ENCODE data around the gene ZSWIM6. TPM values are rescaled to one million over a fixed set of nuclear protein-coding genes. Genes with fewer than 3 reads are reported as not detected.

The ZSWIM6 gene
- total RNA-seq, 1 experiment from 2014 or later, result 13.2 TPM

GRCh38 chr5:61486476-61486875, 154.4 kb downstream of the ZSWIM6 start:
- intact Hi-C loops (cut with micrococcal nuclease; ENCODE audit: unreplicated experiment), result no loop called here
- Mint-ChIP-seq H3K27ac (ENCODE audit: unreplicated experiment) (no peak overlapping the region), H3K4me3 (ENCODE audit: low read depth, unreplicated experiment) (no peak overlapping the region), H3K36me3 (ENCODE audit: insufficient read depth, unreplicated experiment) (no peaks in the 10 kb centered on the region), H3K27me3 (ENCODE audit: unreplicated experiment) (no peaks in the 10 kb centered on the region), H3K9me3 (ENCODE audit: low read depth, unreplicated experiment) (peaks cover 5% of the 10 kb centered on the region), H3K4me1 (ENCODE audit: low read depth, unreplicated experiment) (no peaks in the 10 kb centered on the region)
- BruUV-seq (replicated peaks), result no TSS peak
- CTCF ChIA-PET, result no interaction called here
- no peak for DNase-seq
- TF ChIP-seq CTCF (IDR thresholded peaks at IDR 0.05; ENCODE audit: unreplicated experiment), result no peak

GRCh38 chr5:61489574-61489973, 157.5 kb downstream of the ZSWIM6 start:
- Mint-ChIP-seq H3K27me3 (ENCODE audit: unreplicated experiment) (no peaks in the 10 kb centered on the region), H3K27ac (ENCODE audit: unreplicated experiment) (no peak overlapping the region), H3K36me3 (ENCODE audit: insufficient read depth, unreplicated experiment) (no peaks in the 10 kb centered on the region), H3K4me1 (ENCODE audit: low read depth, unreplicated experiment) (no peaks in the 10 kb centered on the region), H3K4me3 (ENCODE audit: low read depth, unreplicated experiment) (no peak overlapping the region), H3K9me3 (ENCODE audit: low read depth, unreplicated experiment) (peaks cover 5% of the 10 kb centered on the region)
- DNase-seq, result no peak
- CTCF ChIA-PET, result no interaction called here
- TF ChIP-seq CTCF (IDR thresholded peaks at IDR 0.05; ENCODE audit: unreplicated experiment), result no peak
- intact Hi-C loops (cut with micrococcal nuclease; ENCODE audit: unreplicated experiment), result no loop called here
- BruUV-seq (replicated peaks), result no TSS peak

GRCh38 chr5:61491861-61492260, 159.8 kb downstream of the ZSWIM6 start:
- H3K9me3 Mint-ChIP-seq (ENCODE audit: low read depth, unreplicated experiment), result peaks cover 5% of the 10 kb centered on the region
- no peak overlapping the region for H3K27ac Mint-ChIP-seq (ENCODE audit: unreplicated experiment)
- no peak overlapping the region for H3K4me3 Mint-ChIP-seq (ENCODE audit: low read depth, unreplicated experiment)
- intact Hi-C loops (cut with micrococcal nuclease; ENCODE audit: unreplicated experiment), result no loop called here
- no peaks in the 10 kb centered on the region for H3K27me3 Mint-ChIP-seq (ENCODE audit: unreplicated experiment)
- BruUV-seq (replicated peaks), result no TSS peak
- DNase-seq, result no peak
- TF ChIP-seq CTCF (IDR thresholded peaks at IDR 0.05; ENCODE audit: unreplicated experiment), result no peak
- peaks cover 5% of the 10 kb centered on the region for H3K36me3 Mint-ChIP-seq (ENCODE audit: insufficient read depth, unreplicated experiment)
- no peaks in the 10 kb centered on the region for H3K4me1 Mint-ChIP-seq (ENCODE audit: low read depth, unreplicated experiment)
- CTCF ChIA-PET, result no interaction called here

GRCh38 chr5:61493973-61494372, 161.9 kb downstream of the ZSWIM6 start:
- no peaks in the 10 kb centered on the region for H3K4me1 Mint-ChIP-seq (ENCODE audit: low read depth, unreplicated experiment)
- TF ChIP-seq CTCF (IDR thresholded peaks at IDR 0.05; ENCODE audit: unreplicated experiment), result no peak
- peaks cover 2% of the 10 kb centered on the region for H3K9me3 Mint-ChIP-seq (ENCODE audit: low read depth, unreplicated experiment)
- DNase-seq, result no peak
- intact Hi-C loops (cut with micrococcal nuclease; ENCODE audit: unreplicated experiment), result no loop called here
- no peaks in the 10 kb centered on the region for H3K27me3 Mint-ChIP-seq (ENCODE audit: unreplicated experiment)
- no peak overlapping the region for H3K4me3 Mint-ChIP-seq (ENCODE audit: low read depth, unreplicated experiment)
- H3K27ac Mint-ChIP-seq (ENCODE audit: unreplicated experiment), result no peak overlapping the region
- BruUV-seq (replicated peaks), result no TSS peak
- CTCF ChIA-PET, result no interaction called here
- H3K36me3 Mint-ChIP-seq (ENCODE audit: insufficient read depth, unreplicated experiment), result peaks cover 5% of the 10 kb centered on the region

GRCh38 chr5:61496446-61496845, 164.4 kb downstream of the ZSWIM6 start:
- H3K36me3 Mint-ChIP-seq (ENCODE audit: insufficient read depth, unreplicated experiment), result peaks cover 5% of the 10 kb centered on the region
- H3K4me3 Mint-ChIP-seq (ENCODE audit: low read depth, unreplicated experiment), result no peak overlapping the region
- no peaks in the 10 kb centered on the region for H3K9me3 Mint-ChIP-seq (ENCODE audit: low read depth, unreplicated experiment)
- no peak for TF ChIP-seq CTCF (IDR thresholded peaks at IDR 0.05; ENCODE audit: unreplicated experiment)
- DNase-seq, result no peak
- no peak overlapping the region for H3K27ac Mint-ChIP-seq (ENCODE audit: unreplicated experiment)
- intact Hi-C loops (cut with micrococcal nuclease; ENCODE audit: unreplicated experiment), result no loop called here
- BruUV-seq (replicated peaks), result no TSS peak
- no peaks in the 10 kb centered on the region for H3K4me1 Mint-ChIP-seq (ENCODE audit: low read depth, unreplicated experiment)
- H3K27me3 Mint-ChIP-seq (ENCODE audit: unreplicated experiment), result no peaks in the 10 kb centered on the region
- CTCF ChIA-PET, result no interaction called here
